ENCODE results near the gene MARCHF5. TPM values are rescaled to one million over a fixed set of nuclear protein-coding genes. Genes with fewer than 3 reads are reported as not detected.
"Not testable (repeated sequence)": the region's sequence is repeated elsewhere in the genome, so short reads cannot be mapped to it uniquely, and the experiment has no call there.

Gene MARCHF5
- total and polyA plus RNA-seq, 2 donors (not counting 3 experiments of a cell fraction or from before 2014, with no cell fraction given): 23.4 to 48.0 TPM

GRCh38 chr10:92393173-92393572 is 102.2 kb downstream of the MARCHF5 start:
- DNase-seq (ENCODE audit: low read depth, low spot score); H3K9me1 ChIP-seq (replicated peaks; ENCODE audit: control insufficient read depth, extremely low read depth, insufficient read depth, low read length); H3K9me3 ChIP-seq (replicated peaks; ENCODE audit: control insufficient read depth, insufficient read depth, low read length); H3K36me3 ChIP-seq (ENCODE audit: control insufficient read depth in 2 of 2, extremely low read depth in 1 of 2, insufficient read depth in 2 of 2, low read length in 2 of 2); H3K79me2 ChIP-seq (ENCODE audit: control insufficient read depth, insufficient read depth, low read length); H3K4me2 ChIP-seq (ENCODE audit: insufficient read depth, low read length); BruUV-seq (replicated peaks); H3K4me3 ChIP-seq (replicated peaks in 1 of 3; ENCODE audit: insufficient read depth in 1 of 3, low read depth in 1 of 3, low read length in 3 of 3); H3K27me3 ChIP-seq (ENCODE audit: control insufficient read depth in 2 of 2, insufficient read depth in 2 of 2, low read length in 2 of 2); H3K4me1 ChIP-seq (ENCODE audit: control insufficient read depth, extremely low read depth, insufficient read depth, low read length); intact Hi-C loops (cut with micrococcal nuclease); CTCF ChIA-PET; dilution Hi-C loops (cut with MboI; ENCODE audit: extremely low pct_ligation_motif_present, low sequenced_read_pairs); POLR2A ChIA-PET; FAIRE-seq; H3K9ac ChIP-seq (replicated peaks; ENCODE audit: extremely low read depth, insufficient read depth, low read length); H4K20me1 ChIP-seq (replicated peaks; ENCODE audit: control insufficient read depth, extremely low read depth, insufficient read depth, low read length); H3K27ac ChIP-seq (ENCODE audit: insufficient read depth, low read depth, low read length); H2AFZ ChIP-seq (ENCODE audit: low read depth, low read length): not testable (repeated sequence)

DNA sequence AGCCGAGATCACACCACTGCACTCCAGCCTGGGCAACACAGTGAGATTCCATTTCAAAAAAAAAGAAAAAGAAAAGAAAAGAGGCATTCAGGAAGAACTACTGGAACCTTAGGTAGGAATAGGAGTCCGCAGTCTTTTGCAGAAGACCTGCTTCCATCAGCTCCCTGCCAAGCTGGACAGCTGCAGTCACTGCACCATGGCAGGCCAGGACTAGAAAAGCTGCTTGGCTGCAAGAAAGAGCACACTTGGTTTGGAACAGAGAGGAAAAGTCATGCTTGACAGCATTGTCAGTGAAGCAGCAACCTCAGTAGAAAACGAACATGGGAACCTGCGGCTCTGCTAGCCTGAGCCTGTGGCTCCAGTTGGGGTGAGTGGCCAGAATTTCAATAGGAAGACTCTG is 104.3 kb downstream of the MARCHF5 start:
- H3K4me2 ChIP-seq (ENCODE audit: insufficient read depth, low read length): no peak overlapping the region
- intact Hi-C loops (cut with micrococcal nuclease) (no loop called here), dilution Hi-C loops (cut with MboI; ENCODE audit: extremely low pct_ligation_motif_present, low sequenced_read_pairs) (no loop called here)
- no peaks in the 10 kb centered on the region for H3K36me3 ChIP-seq (ENCODE audit: control insufficient read depth in 2 of 2, extremely low read depth in 1 of 2, insufficient read depth in 2 of 2, low read length in 2 of 2)
- H4K20me1 ChIP-seq (replicated peaks; ENCODE audit: control insufficient read depth, extremely low read depth, insufficient read depth, low read length): no peaks in the 10 kb centered on the region
- H3K9ac ChIP-seq (replicated peaks; ENCODE audit: extremely low read depth, insufficient read depth, low read length): no peak overlapping the region
- TF ChIP-seq MYC (IDR thresholded peaks at IDR 0.05; ENCODE audit: low read depth, low read length): no peak
- no peak for TF ChIP-seq JUN (IDR thresholded peaks at IDR 0.05; ENCODE audit: borderline replicate concordance, insufficient read depth, insufficient read length, low read depth)
- TF ChIP-seq FOS (IDR thresholded peaks at IDR 0.05; ENCODE audit: borderline replicate concordance, insufficient read depth, low read length): no peak
- TF ChIP-seq EZH2 (IDR thresholded peaks at IDR 0.05; ENCODE audit: borderline replicate concordance, low read depth, low read length, severe bottlenecking): no peak
- no peak for TF ChIP-seq GATA2 (IDR thresholded peaks at IDR 0.05; ENCODE audit: insufficient read depth, insufficient read length, low read depth, low read length)
- TF ChIP-seq, protein P1, sequence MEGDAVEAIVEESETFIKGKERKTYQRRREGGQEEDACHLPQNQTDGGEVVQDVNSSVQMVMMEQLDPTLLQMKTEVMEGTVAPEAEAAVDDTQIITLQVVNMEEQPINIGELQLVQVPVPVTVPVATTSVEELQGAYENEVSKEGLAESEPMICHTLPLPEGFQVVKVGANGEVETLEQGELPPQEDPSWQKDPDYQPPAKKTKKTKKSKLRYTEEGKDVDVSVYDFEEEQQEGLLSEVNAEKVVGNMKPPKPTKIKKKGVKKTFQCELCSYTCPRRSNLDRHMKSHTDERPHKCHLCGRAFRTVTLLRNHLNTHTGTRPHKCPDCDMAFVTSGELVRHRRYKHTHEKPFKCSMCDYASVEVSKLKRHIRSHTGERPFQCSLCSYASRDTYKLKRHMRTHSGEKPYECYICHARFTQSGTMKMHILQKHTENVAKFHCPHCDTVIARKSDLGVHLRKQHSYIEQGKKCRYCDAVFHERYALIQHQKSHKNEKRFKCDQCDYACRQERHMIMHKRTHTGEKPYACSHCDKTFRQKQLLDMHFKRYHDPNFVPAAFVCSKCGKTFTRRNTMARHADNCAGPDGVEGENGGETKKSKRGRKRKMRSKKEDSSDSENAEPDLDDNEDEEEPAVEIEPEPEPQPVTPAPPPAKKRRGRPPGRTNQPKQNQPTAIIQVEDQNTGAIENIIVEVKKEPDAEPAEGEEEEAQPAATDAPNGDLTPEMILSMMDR (IDR thresholded peaks at IDR 0.05; ENCODE audit: extremely low read depth in 1 of 2, insufficient read depth in 1 of 2, low read depth in 1 of 2, low read length in 2 of 2): no peak
- no peak for TF ChIP-seq MAX (IDR thresholded peaks at IDR 0.05; ENCODE audit: insufficient read depth, insufficient read length)
- no peak overlapping the region for H3K4me3 ChIP-seq (replicated peaks in 1 of 3; ENCODE audit: insufficient read depth in 1 of 3, low read depth in 1 of 3, low read length in 3 of 3)
- CTCF ChIA-PET: interaction anchor here (1.0 to 1.1 kb wide), 2 partner anchors 12 to 25 kb away, joined by 3 read pairs; no protein-coding TSS in a partner anchor
- no peaks in the 10 kb centered on the region for H3K79me2 ChIP-seq (ENCODE audit: control insufficient read depth, insufficient read depth, low read length)
- H3K4me1 ChIP-seq (ENCODE audit: control insufficient read depth, extremely low read depth, insufficient read depth, low read length): no peaks in the 10 kb centered on the region
- no peaks in the 10 kb centered on the region for H3K27me3 ChIP-seq (ENCODE audit: control insufficient read depth in 2 of 2, insufficient read depth in 2 of 2, low read length in 2 of 2)
- BruUV-seq (replicated peaks): no TSS peak
- no peaks in the 10 kb centered on the region for H3K9me3 ChIP-seq (replicated peaks; ENCODE audit: control insufficient read depth, insufficient read depth, low read length)
- DNase-seq (ENCODE audit: low read depth, low spot score) (no peak), FAIRE-seq (no peak)
- H3K27ac ChIP-seq (ENCODE audit: insufficient read depth, low read depth, low read length): no peak overlapping the region
- POLR2A ChIA-PET: no interaction called here
- H2AFZ ChIP-seq (ENCODE audit: low read depth, low read length): no peak overlapping the region
- no peaks in the 10 kb centered on the region for H3K9me1 ChIP-seq (replicated peaks; ENCODE audit: control insufficient read depth, extremely low read depth, insufficient read depth, low read length)

DNA sequence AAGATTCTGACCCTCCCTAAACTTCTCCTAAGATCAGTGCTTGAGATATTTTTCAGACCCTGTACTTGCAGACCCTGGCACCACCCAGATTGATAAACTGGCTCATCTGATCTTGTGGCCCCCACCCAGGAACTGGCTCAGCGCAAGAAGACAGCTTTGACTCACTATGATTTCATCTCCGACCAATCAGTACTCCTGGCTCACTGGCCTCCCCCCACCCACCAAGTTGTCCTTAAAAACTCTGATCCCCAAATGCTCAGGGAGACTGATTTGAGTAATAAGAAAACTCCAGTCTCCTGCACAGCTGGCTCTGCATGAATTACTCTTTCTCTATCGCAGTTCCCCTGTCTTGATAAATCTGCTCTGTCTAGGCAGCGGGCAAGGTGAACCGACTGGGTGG is 111.3 kb downstream of the MARCHF5 start:
- DNase-seq (ENCODE audit: low read depth, low spot score); POLR2A ChIA-PET; dilution Hi-C loops (cut with MboI; ENCODE audit: extremely low pct_ligation_motif_present, low sequenced_read_pairs); FAIRE-seq; intact Hi-C loops (cut with micrococcal nuclease); H3K9me1 ChIP-seq (replicated peaks; ENCODE audit: control insufficient read depth, extremely low read depth, insufficient read depth, low read length); H3K9ac ChIP-seq (replicated peaks; ENCODE audit: extremely low read depth, insufficient read depth, low read length); H4K20me1 ChIP-seq (replicated peaks; ENCODE audit: control insufficient read depth, extremely low read depth, insufficient read depth, low read length); H3K4me3 ChIP-seq (replicated peaks in 1 of 3; ENCODE audit: insufficient read depth in 1 of 3, low read depth in 1 of 3, low read length in 3 of 3); H3K9me3 ChIP-seq (replicated peaks; ENCODE audit: control insufficient read depth, insufficient read depth, low read length); H3K27me3 ChIP-seq (ENCODE audit: control insufficient read depth in 2 of 2, insufficient read depth in 2 of 2, low read length in 2 of 2); BruUV-seq (replicated peaks); H3K27ac ChIP-seq (ENCODE audit: insufficient read depth, low read depth, low read length); H2AFZ ChIP-seq (ENCODE audit: low read depth, low read length); H3K36me3 ChIP-seq (ENCODE audit: control insufficient read depth in 2 of 2, extremely low read depth in 1 of 2, insufficient read depth in 2 of 2, low read length in 2 of 2); H3K79me2 ChIP-seq (ENCODE audit: control insufficient read depth, insufficient read depth, low read length); H3K4me2 ChIP-seq (ENCODE audit: insufficient read depth, low read length); H3K4me1 ChIP-seq (ENCODE audit: control insufficient read depth, extremely low read depth, insufficient read depth, low read length); CTCF ChIA-PET: not testable (repeated sequence)

Data from endothelial cell of umbilical vein (primary cell).